Lung (tissue), 16 donors: Measurements from ENCODE around the gene UXS1. TPM values are rescaled to one million over a fixed set of nuclear protein-coding genes. Genes with fewer than 3 reads are reported as not detected.
"Not testable (repeated sequence)": the region's sequence is repeated elsewhere in the genome, so short reads cannot be mapped to it uniquely, and the experiment has no call there.

Experiments
- ATAC-seq: fragments of 200-7000 bp; cut with Tn5 transposase; one replicate; pipeline ENCODE4 v1.9.1; 2020; ENCODE audit warnings: moderate number of reproducible peaks; ENCODE audit not compliant: insufficient read depth, low FRiP score
- DNase-seq, 3 donors: peaks; one replicate each; pipeline ENCODE4 v3.0.0-alpha.2; 2013 to 2017
- H3K27ac ChIP-seq, 2 donors: one replicate each; pipeline ENCODE4 v1.5.1; 2013; ENCODE audit warnings: mild to moderate bottlenecking in 2 of 2, moderate library complexity in 2 of 2, control low read depth in 1 of 2, inconsistent platforms in 1 of 2, low read depth in 1 of 2, low read length in 1 of 2
- H3K27me3 ChIP-seq, 3 donors: one replicate each; pipeline ENCODE4 v1.5.1; 2013; ENCODE audit warnings: low read length in 2 of 3; ENCODE audit not compliant: control insufficient read depth in 3 of 3, insufficient read depth in 3 of 3
- H3K36me3 ChIP-seq, 4 donors: one replicate each; pipeline ENCODE4 v1.5.1; 2013; ENCODE audit warnings: low read length in 4 of 4, mild to moderate bottlenecking in 1 of 4, moderate library complexity in 1 of 4; ENCODE audit not compliant: control insufficient read depth in 4 of 4, insufficient read depth in 4 of 4
- H3K4me1 ChIP-seq, 5 donors: one replicate each; pipeline ENCODE4 v1.5.1; 2013; ENCODE audit warnings: low read length in 5 of 5, mild to moderate bottlenecking in 2 of 5, moderate library complexity in 1 of 5; ENCODE audit not compliant: control insufficient read depth in 5 of 5, insufficient read depth in 5 of 5
- H3K4me3 ChIP-seq: one replicate; pipeline ENCODE4 v1.5.1; 2013; ENCODE audit warnings: mild to moderate bottlenecking, control low read depth, moderate library complexity
- H3K9ac ChIP-seq, 2 donors: one replicate each; pipeline ENCODE4 v1.5.1; 2013; ENCODE audit warnings: low read length in 2 of 2, control low read depth in 1 of 2; ENCODE audit not compliant: insufficient read depth in 1 of 2
- H3K9me3 ChIP-seq, 4 donors: one replicate each; pipeline ENCODE4 v1.5.1; 2013; ENCODE audit warnings: low read length in 3 of 4, mild to moderate bottlenecking in 1 of 4, moderate library complexity in 1 of 4; ENCODE audit not compliant: control insufficient read depth in 4 of 4, insufficient read depth in 3 of 4
- CTCF ChIP-seq: IDR thresholded peaks from 2 replicates; pipeline ENCODE4 v1.5.1; 2012; ENCODE audit warnings: mild to moderate bottlenecking; ENCODE audit errors: control extremely low read depth, extremely low read depth
- WGBS, 2 donors: extraction: QIAGEN DNeasy Blood & Tissue Kit; methylation state at CpG; one replicate each; pipeline ENCODE4 v1.1.7; 2013; 5-methylcytosine and 5-hydroxymethylcytosine counted together
- long read RNA-seq, 5 donors: transcript quantifications; one replicate each; lab custom pipeline, GENCODE V29; 2026
- polyA plus RNA-seq, 2 donors: library from polyadenylated mRNA; stranded (reverse); fragments of 200-250 nt; gene quantifications; one replicate each; pipeline ENCODE4 v1.2.1, GENCODE V29; 2013
- total RNA-seq, 2 donors: library from RNA; depleted of rRNA in 1 of 2; stranded (reverse); fragments of >200 nt in 1 of 2; gene quantifications; one replicate each; pipeline ENCODE4 v1.2.1, GENCODE V29; 2014 to 2021
- donor health status: control.
- donor health status: control.
- donor health status: Bipolar disorder and iron deficiency.
- donor health status: healthy.
- donor health status: DM: yes; HTN: yes; CAD: no.

Gene UXS1
- total RNA-seq (10 to 100 TPM; 49.5 to 96.5 TPM), polyA plus RNA-seq (10 to 100 TPM; 24.6 to 36.7 TPM)
- long read RNA-seq, donor 1, transcript UXS1-203 (15 exons, 1,839 nt) = major isoform, 15 of 17 reads
- long read RNA-seq, donor 1, partial matches to known transcripts = 0 of 17 reads
- long read RNA-seq, donor 1, other reads (novel, unspliced or antisense) = 0 of 17 reads
- long read RNA-seq, donor 2, transcript UXS1-203 (15 exons, 1,839 nt) = major isoform, 5 of 12 reads
- long read RNA-seq, donor 2, partial matches to known transcripts = 0 of 12 reads
- long read RNA-seq, donor 2, other reads (novel, unspliced or antisense) = 0 of 12 reads
- long read RNA-seq, donor 3, transcript UXS1-203 (15 exons, 1,839 nt) = major isoform, 8 of 39 reads
- long read RNA-seq, donor 3, partial matches to known transcripts = 27 of 39 reads
- long read RNA-seq, donor 3, other reads (novel, unspliced or antisense) = 0 of 39 reads
- long read RNA-seq, donor 4, partial matches to known transcripts = 24 of 30 reads
- long read RNA-seq, donor 4, other reads (novel, unspliced or antisense) = 0 of 30 reads
- long read RNA-seq, donor 5, transcript UXS1-203 (15 exons, 1,839 nt) = major isoform, 19 of 37 reads
- long read RNA-seq, donor 5, partial matches to known transcripts = 11 of 37 reads
- long read RNA-seq, donor 5, other reads (novel, unspliced or antisense) = 0 of 37 reads

GRCh38 chr2:106193977-106194778 is at the start of gene UXS1:
Gene UXS1 (minus strand): TSS chr2:106194301. CDS start chr2:106194241, 60 bp downstream.
- peak within 1 kb of the TSS; percentile 44 to 94 for H3K9ac ChIP-seq
- no peak for TF ChIP-seq CTCF
- peaks cover 0 to 35% (median 4%) of the 10 kb centered on the region in 5 donors for H3K4me1 ChIP-seq
- peak within 1 kb of the TSS; percentile 96 for H3K4me3 ChIP-seq
- H3K27ac ChIP-seq = peak within 1 kb of the TSS; percentile 90 to 93
- H3K36me3 ChIP-seq = no peaks in the 10 kb centered on the region
- ATAC-seq = peak; percentile 84
- peak; percentile 98 to 99 (median 99) for DNase-seq
- H3K9me3 ChIP-seq = no peaks in the 10 kb centered on the region
- no peaks in the 10 kb centered on the region for H3K27me3 ChIP-seq
- WGBS, 2 donors = 0 to 1% methylated on average over 52 to 93 of the region's 93 CpGs

GRCh38 chr2:106239491-106239890 is 45.4 kb upstream of the UXS1 start:
- H3K4me1 ChIP-seq, H3K4me3 ChIP-seq, DNase-seq, ATAC-seq, H3K27ac ChIP-seq, H3K9ac ChIP-seq, H3K27me3 ChIP-seq, H3K9me3 ChIP-seq, H3K36me3 ChIP-seq: not testable (repeated sequence)
- WGBS, 2 donors = 92 to 96% methylated on average over 2 of the region's 2 CpGs

- WGBS, 2 donors = 90 to 91% methylated on average over 4 of the region's 4 CpGs
- H3K4me1 ChIP-seq, DNase-seq, H3K27me3 ChIP-seq, H3K9me3 ChIP-seq, H3K27ac ChIP-seq, H3K9ac ChIP-seq, H3K36me3 ChIP-seq, H3K4me3 ChIP-seq, ATAC-seq: not testable (repeated sequence)
Measured at GRCh38 chr2:106235392-106235791, 41.3 kb upstream of the UXS1 start.

- DNase-seq (no peak), ATAC-seq (no peak)
- H3K27ac ChIP-seq = no peak overlapping the region
- H3K9ac ChIP-seq = no peak overlapping the region
- no peaks in the 10 kb centered on the region for H3K36me3 ChIP-seq
- H3K27me3 ChIP-seq = no peaks in the 10 kb centered on the region
- H3K9me3 ChIP-seq = peaks cover 0 to 5% (median 0%) of the 10 kb centered on the region in 4 donors
- no peak for TF ChIP-seq CTCF
- WGBS, 2 donors = 80 to 95% methylated on average over 2 of the region's 2 CpGs
- no peak overlapping the region for H3K4me3 ChIP-seq
- H3K4me1 ChIP-seq = no peaks in the 10 kb centered on the region
Measured at GRCh38 chr2:106233350-106233706, 39.2 kb upstream of the UXS1 start.
